Heart left ventricle (tissue), 16 donors: ENCODE measurements around the gene TMEM121B. TPM values are rescaled to one million over a fixed set of nuclear protein-coding genes. Genes with fewer than 3 reads are reported as not detected.

Source experiments
- ATAC-seq, 4 donors: fragments of 200-7000 bp; cut with Tn5 transposase; one replicate each; pipeline ENCODE4 v1.9.1; 2020 to 2022; ENCODE audit warnings: moderate library complexity in 4 of 4, mild to moderate bottlenecking in 3 of 4, moderate number of reproducible peaks in 1 of 4
- DNase-seq, 5 donors: peaks; one replicate each; pipeline ENCODE4 v3.0.0-alpha.2; 2020
- H3K27ac ChIP-seq, 12 donors: fragments of 200-600 bp; sonication (generic) in 4 of 12; one replicate each; pipeline versions ENCODE4 v1.5.0 to v1.8.0; 2016 to 2022; ENCODE audit warnings: mild to moderate bottlenecking in 2 of 12
- H3K27me3 ChIP-seq, 9 donors: fragments of 200-600 bp; sonication (generic) in 2 of 9; one replicate each; pipeline versions ENCODE4 v1.5.1 to v1.8.0; 2016 to 2022; ENCODE audit warnings: mild to moderate bottlenecking in 3 of 9
- H3K36me3 ChIP-seq, 9 donors: fragments of 200-600 bp; sonication (generic) in 2 of 9; one replicate each; pipeline versions ENCODE4 v1.5.0 to v1.8.0; 2018 to 2022; ENCODE audit warnings: mild to moderate bottlenecking in 2 of 9
- H3K4me1 ChIP-seq, 12 donors: fragments of 200-600 bp; sonication (generic) in 4 of 12; one replicate each; pipeline versions ENCODE4 v1.5.0 to v1.8.0; 2016 to 2022; ENCODE audit warnings: mild to moderate bottlenecking in 3 of 12
- H3K4me3 ChIP-seq, 12 donors: fragments of 200-600 bp; sonication (generic) in 4 of 12; one replicate each; pipeline versions ENCODE4 v1.5.0 to v1.8.0; 2017 to 2022; ENCODE audit warnings: mild to moderate bottlenecking in 9 of 12, moderate library complexity in 4 of 12
- H3K9me3 ChIP-seq, 12 donors: fragments of 200-600 bp; sonication (generic) in 4 of 12; one replicate each; pipeline versions ENCODE4 v1.5.0 to v1.8.0; 2016 to 2022; ENCODE audit warnings: mild to moderate bottlenecking in 1 of 12
- CTCF ChIP-seq, 12 donors: fragments of 200-600 bp; sonication (generic) in 4 of 12; IDR thresholded peaks; one replicate each; pipeline versions ENCODE4 v1.5.0 to v1.8.0; 2018 to 2022; ENCODE audit warnings: antibody characterized with exemption in 12 of 12, mild to moderate bottlenecking in 5 of 12
- POLR2A ChIP-seq, 2 donors: fragments of 450-650 bp; IDR thresholded peaks; one replicate each; pipeline ENCODE4 v1.6.1; 2017; ENCODE audit warnings: antibody characterized with exemption in 2 of 2, mild to moderate bottlenecking in 2 of 2, moderate library complexity in 2 of 2
- WGBS, 4 donors: extraction: QIAGEN DNeasy Blood & Tissue Kit in 2 of 4; methylation state at CpG; one replicate each; pipeline versions ENCODE4 v1.1.5 to v1.1.7; 2013 to 2018; 5-methylcytosine and 5-hydroxymethylcytosine counted together
- intact Hi-C, 10 donors: fragments of 100-400 bp; cut with DNase I; formaldehyde crosslinking; loops; one replicate each; pipeline versions ENCODE4 v1.11.1 to v1.14.2; 2022
- polyA plus RNA-seq, 2 donors: library from polyadenylated mRNA; stranded (reverse); fragments of 200-250 nt; gene quantifications; one replicate each; pipeline ENCODE4 v1.2.3, GENCODE V29; 2013
- total RNA-seq, 9 donors: library from RNA; depleted of rRNA in 2 of 9; stranded (reverse); fragments of >200 nt in 2 of 9; fragmentation: NEBNext Ultra II Directional in 3 of 9; extraction: Animal tissue kit (Norgen Biotek cat#: 25700) in 3 of 9; gene quantifications; one replicate each; pipeline versions ENCODE4 v1.1.0 to v1.2.4, GENCODE V29; 2016 to 2023
- donor health status: ischemic (EF 13 %, LVEDD 7.1; RV severe dilation, severe dysfunction).
- donor health status: healthy with polysubstance abuse.
- donor health status: DM: no; HTN: yes; CAD: no.
- donor health status: DM: no; HTN: no; CAD: no.
- donor health status: ischemic (EF 25% LVEDD 6.9; RV normal size, moderate dysfunction).
- donor health status: ischemic (EF 25% LVEDD 5.7; RV mildly dilated, moderate dysfunction).
- donor health status: healthy.
- donor health status: DM: yes; HTN: yes; CAD: no.
- donor health status: ischemic (EF 35%, LVEDD 5.7; RV mildly dilated, moderate dysfunction).
- donor health status: nonischemic (EF 11% LVEDD 7.7; RV severe dilation, severe dysfunction).
- donor health status: DM: yes; HTN: yes; CAD: no.
- donor health status: PGD.
- donor health status: ischemic (EF 29% LVEDD 5.4; RV normal size, mild dysfunction).
- donor health status: nonischemic (EF 23%, LVEDD 6.1; RV moderate dilation, normal function).

Gene TMEM121B
- total and polyA plus RNA-seq, 11 donors = 0.49 to 3.3 (median 1.7) TPM

GRCh38 chr22:17138513-17138912, 17.4 kb upstream of the TMEM121B start:
- Histone ChIP-seq H3K4me3 (no peak overlapping the region), H3K9me3 (no peaks in the 10 kb centered on the region), H3K27me3 (no peaks in the 10 kb centered on the region), H3K27ac (peak overlapping the region in 3 of 12 donors; percentile 7 to 72 (median 61)), H3K36me3 (peaks cover 0 to 67% (median 41%) of the 10 kb centered on the region in 9 donors), H3K4me1 (peaks cover 0 to 23% (median 13%) of the 10 kb centered on the region in 12 donors)
- no peak for DNase-seq
- no peak for TF ChIP-seq POLR2A (IDR thresholded peaks at IDR 0.05)
- no peak for TF ChIP-seq CTCF (IDR thresholded peaks at IDR 0.05)
- WGBS, 4 donors = 74 to 86% (median 77%) methylated on average over 11 of the region's 11 CpGs
- peak in 1 of 4 donors; percentile 8 for ATAC-seq
- intact Hi-C loops = no loop called here

- peaks cover 0 to 62% (median 36%) of the 10 kb centered on the region in 9 donors for H3K36me3 ChIP-seq
- TF ChIP-seq POLR2A (IDR thresholded peaks at IDR 0.05) (no peak), CTCF (IDR thresholded peaks at IDR 0.05) (no peak)
These were observed 16.8 kb upstream of the TMEM121B start for GRCh38 chr22:17137861-17138425.

DNA sequence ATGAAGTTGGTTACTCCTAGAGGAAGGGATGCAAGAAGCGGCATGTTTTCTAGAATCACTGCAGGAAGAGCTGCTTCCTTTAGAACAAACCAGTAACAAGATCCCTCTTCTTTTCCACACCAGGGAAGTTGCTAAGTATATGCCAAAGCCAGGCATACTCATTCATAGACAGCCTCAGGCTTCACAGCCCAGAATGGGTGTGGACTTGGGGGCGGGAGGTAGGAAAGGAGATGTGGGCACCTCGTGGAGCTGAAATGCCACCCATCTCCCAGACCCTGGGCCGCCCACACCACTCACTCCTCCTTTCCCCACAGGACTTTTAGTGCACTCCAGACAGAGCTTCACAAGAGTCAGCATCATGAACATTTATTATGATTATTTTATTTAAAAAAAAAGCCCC, 16.0 kb upstream of the TMEM121B start:
- Histone ChIP-seq H3K27ac (no peak overlapping the region), H3K9me3 (no peaks in the 10 kb centered on the region), H3K4me3 (no peak overlapping the region), H3K36me3 (peaks cover 0 to 54% (median 32%) of the 10 kb centered on the region in 9 donors), H3K4me1 (peaks cover 0 to 29% (median 13%) of the 10 kb centered on the region in 12 donors), H3K27me3 (no peaks in the 10 kb centered on the region)
- 79 to 83% (median 81%) methylated on average over 4 of the region's 4 CpGs for WGBS, 4 donors
- ATAC-seq (no peak), DNase-seq (no peak)
- intact Hi-C loops = no loop called here
- TF ChIP-seq POLR2A (IDR thresholded peaks at IDR 0.05) (no peak), CTCF (IDR thresholded peaks at IDR 0.05) (no peak)

More at GRCh38 chr22:17137861-17138425, 16.8 kb upstream of the TMEM121B start:
- intact Hi-C loops = no loop called here
- ATAC-seq (no peak), DNase-seq (no peak)
- no peak overlapping the region for H3K4me3 ChIP-seq
- no peaks in the 10 kb centered on the region for H3K27me3 ChIP-seq
- WGBS, 4 donors = 81 to 92% (median 90%) methylated on average over 17 of the region's 17 CpGs
- H3K4me1 ChIP-seq = peaks cover 0 to 23% (median 13%) of the 10 kb centered on the region in 12 donors
- H3K9me3 ChIP-seq = no peaks in the 10 kb centered on the region
- H3K27ac ChIP-seq = peak overlapping the region in 1 of 12 donors; percentile 61

DNA sequence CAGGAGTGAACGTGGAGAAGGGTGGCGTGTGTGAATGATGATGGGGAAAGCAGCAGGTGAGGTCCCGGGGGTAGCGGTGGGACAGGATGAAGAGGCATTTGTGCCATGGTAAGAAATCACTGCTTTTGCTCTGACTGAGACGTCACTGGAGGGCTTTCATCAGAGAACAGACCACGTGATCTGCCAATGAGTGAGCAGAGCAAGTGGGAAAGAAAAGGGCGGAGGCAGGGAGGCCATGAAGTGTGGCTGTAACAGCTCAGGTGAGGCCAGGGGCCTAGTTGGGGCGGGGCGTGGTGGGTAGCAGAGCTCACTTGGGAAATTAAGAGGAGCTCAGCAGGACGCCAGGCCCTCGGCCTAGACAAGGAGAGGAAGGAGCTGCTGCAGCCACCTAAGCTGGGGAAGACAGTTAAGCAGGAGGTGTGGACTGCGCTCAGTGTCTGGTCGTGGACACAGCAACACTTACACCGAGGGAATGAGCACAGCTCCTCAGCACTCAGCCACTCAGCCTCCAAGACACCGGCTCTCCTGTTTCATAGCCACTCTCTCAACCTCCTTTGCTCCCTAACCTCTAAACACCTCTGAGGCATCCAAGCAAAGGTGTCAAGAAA, 14.1 kb upstream of the TMEM121B start:
- intact Hi-C loops = no loop called here
- TF ChIP-seq CTCF (IDR thresholded peaks at IDR 0.05) (no peak), POLR2A (IDR thresholded peaks at IDR 0.05) (no peak)

More for the DNA sequence above, 14.1 kb upstream of the TMEM121B start:
- Histone ChIP-seq H3K36me3 (peaks cover 0 to 35% (median 19%) of the 10 kb centered on the region in 9 donors), H3K4me3 (no peak overlapping the region), H3K9me3 (no peaks in the 10 kb centered on the region), H3K27me3 (no peaks in the 10 kb centered on the region), H3K27ac (no peak overlapping the region), H3K4me1 (peaks cover 0 to 27% (median 8%) of the 10 kb centered on the region in 12 donors)
- DNase-seq (peak in 1 of 5 donors; percentile 42), ATAC-seq (no peak)
- 86 to 92% (median 89%) methylated on average over 15 of the region's 15 CpGs for WGBS, 4 donors
